ENCODE data around the gene ALLC. TPM values are rescaled to one million over a fixed set of nuclear protein-coding genes. Genes with fewer than 3 reads are reported as not detected.

ALLC gene
- total and polyA plus RNA-seq, 9 of the 15 experiments (the other 6 are each of a cell fraction or from before 2014, with no cell fraction given) = not detected

DNA sequence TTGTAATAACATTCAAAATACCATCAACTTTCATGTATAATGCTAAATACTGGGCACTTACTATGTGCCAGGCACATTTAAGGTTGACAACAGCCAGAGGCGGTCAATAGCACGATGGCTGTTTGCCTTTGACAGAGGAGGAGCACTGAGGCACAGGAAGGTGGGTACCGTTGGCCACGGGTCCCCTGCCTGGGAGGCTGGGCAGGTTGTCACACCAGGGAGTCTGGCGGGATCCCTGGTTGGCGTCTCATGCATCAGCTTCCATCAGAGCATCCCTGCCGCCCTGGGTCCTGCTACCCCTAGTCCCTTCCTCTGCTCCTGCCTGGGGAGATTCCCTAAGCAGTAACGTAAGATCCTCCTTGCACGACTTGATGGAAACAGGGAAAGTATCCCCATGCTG is 19.4 kb downstream of the ALLC start:
- BruUV-seq (replicated peaks) = no TSS peak
- ATAC-seq = no peak
- no peaks in the 10 kb centered on the region for H3K9me1 ChIP-seq (ENCODE audit: control insufficient read depth, insufficient read depth, low read length)
- no peaks in the 10 kb centered on the region for H3K4me1 ChIP-seq (replicated peaks in 1 of 2; ENCODE audit: control insufficient read depth in 2 of 2, insufficient read depth in 2 of 2, low read length in 2 of 2)
- no peak overlapping the region for H2AFZ ChIP-seq (ENCODE audit: low read depth, low read length)
- H3K27ac ChIP-seq (ENCODE audit: extremely low read depth, low read depth, low read length) = no peak overlapping the region
- H3K36me3 ChIP-seq (ENCODE audit: control insufficient read depth, insufficient read depth, low read length) = no peaks in the 10 kb centered on the region
- no peaks in the 10 kb centered on the region for H4K20me1 ChIP-seq (replicated peaks; ENCODE audit: control insufficient read depth, insufficient read depth, low read length)
- in situ Hi-C loops (cut with MboI) = no loop called here
- no peaks in the 10 kb centered on the region for H3K9me3 ChIP-seq (replicated peaks; ENCODE audit: control insufficient read depth, insufficient read depth, low read depth, low read length)
- H3K4me3 ChIP-seq = no peak overlapping the region
- 1% methylated on average over 9 of the region's 9 CpGs for WGBS (ENCODE audit: insufficient coverage, low coverage, missing lambda C conversion rate)
- intact Hi-C loops (cut with micrococcal nuclease) = no loop called here
- H3K27me3 ChIP-seq (ENCODE audit: control insufficient read depth in 2 of 2, insufficient read depth in 2 of 2, low read length in 2 of 2) = peaks cover 19 to 61% of the 10 kb centered on the region in 2 experiments; a peak in 4 of 5 replicates
- FAIRE-seq = no peak
- TF ChIP-seq ZMIZ1 (IDR thresholded peaks at IDR 0.05; ENCODE audit: low read depth in 2 of 2, low read length in 2 of 2) = no peak
- TF ChIP-seq ELF2 (CRISPR knock-in tag; IDR thresholded peaks at IDR 0.05) = no peak
- no peak for TF ChIP-seq HNRNPUL1 (IDR thresholded peaks at IDR 0.05; ENCODE audit: low read length)
- no peak for TF ChIP-seq KAT8 (IDR thresholded peaks at IDR 0.05; ENCODE audit: low read depth)
- no peak for TF ChIP-seq ZNF175 (CRISPR knock-in tag; IDR thresholded peaks at IDR 0.05; ENCODE audit: low read depth)
- TF ChIP-seq EWSR1 (IDR thresholded peaks at IDR 0.05; ENCODE audit: borderline replicate concordance, low read depth, partially characterized antibody) = no peak
- no peak for TF ChIP-seq SRSF7 (optimal IDR thresholded peaks at IDR 0.05; ENCODE audit: low read depth, low read length)
- no peak for TF ChIP-seq NR4A1 (CRISPR knock-in tag; IDR thresholded peaks at IDR 0.05)
- no peak for TF ChIP-seq NR4A1 (tag; IDR thresholded peaks at IDR 0.05)
- no peak for TF ChIP-seq ZNF316 (IDR thresholded peaks at IDR 0.05)
- no peak for TF ChIP-seq THAP7 (CRISPR knock-in tag; IDR thresholded peaks at IDR 0.05)
- TF ChIP-seq ZNF133 (CRISPR knock-in tag; IDR thresholded peaks at IDR 0.05) = no peak
- no peak for TF ChIP-seq RBM15 (IDR thresholded peaks at IDR 0.05; ENCODE audit: insufficient read depth, low read length)
- TF ChIP-seq DMBX1 (CRISPR knock-in tag; IDR thresholded peaks at IDR 0.05; ENCODE audit: borderline replicate concordance) = no peak
- TF ChIP-seq RBM25 (IDR thresholded peaks at IDR 0.05; ENCODE audit: low read depth, low read length, severe bottlenecking) = no peak
- no peak for TF ChIP-seq CBX2 (IDR thresholded peaks at IDR 0.05; ENCODE audit: insufficient read depth, low read length, poor library complexity, severe bottlenecking)
- no peak for TF ChIP-seq NEUROD1 (IDR thresholded peaks at IDR 0.05; ENCODE audit: borderline replicate concordance, low read depth, low read length, partially characterized antibody)
- H3K9ac ChIP-seq (ENCODE audit: insufficient read depth in 1 of 2, low read depth in 2 of 2, low read length in 2 of 2) = no peak overlapping the region
- CTCF ChIA-PET (ENCODE audit: low intra/inter-chr PET ratio) = no interaction called here
- POLR2A ChIA-PET = interaction anchor here (0.7 kb wide), 1 partner anchor 25 kb away, joined by 3 read pairs; no protein-coding TSS in a partner anchor
- DNase-seq (ENCODE audit: extremely low read depth in 1 of 4, low spot score in 3 of 4) = no peak
- H3K79me2 ChIP-seq (ENCODE audit: control insufficient read depth, insufficient read depth, low read length) = no peaks in the 10 kb centered on the region
- no peak overlapping the region for H3K4me2 ChIP-seq (ENCODE audit: insufficient read depth, low read length)

Data from K562 (cell line).